ENCODE results near the gene ABCD3. TPM values are rescaled to one million over a fixed set of nuclear protein-coding genes. Genes with fewer than 3 reads are reported as not detected.
A peak's percentile ranks its signal among the peaks of the same experiment; 100 is the strongest.

Gene ABCD3
- total and polyA plus RNA-seq, 2 of the 8 experiments (the other 6 are each of a cell fraction or from before 2014, with no cell fraction given): 6.6 to 29.4 TPM

- Histone ChIP-seq H2BK12ac (ENCODE audit: low read depth, low read length) (no peak overlapping the region), H3K9ac (replicated peaks in 1 of 4; ENCODE audit: extremely low read depth in 1 of 4, low read depth in 3 of 4, low read length in 3 of 4) (no peak overlapping the region; a peak in 1 of 7 replicates), H3K27me3 (replicated peaks in 1 of 4; ENCODE audit: control insufficient read depth in 3 of 4, extremely low read depth in 1 of 4, insufficient read depth in 3 of 4, low read length in 3 of 4) (peaks cover 0 to 3% (median 0%) of the 10 kb centered on the region in 4 experiments; a peak in 2 of 7 replicates), H3K18ac (ENCODE audit: extremely low read depth, low read length) (no peak overlapping the region), H3K4ac (replicated peaks; ENCODE audit: insufficient read length, low read depth, low read length) (no peak overlapping the region), H3K9me3 (ENCODE audit: insufficient read depth in 2 of 2, low read depth in 1 of 2, low read length in 1 of 2) (no peaks in the 10 kb centered on the region), H3K79me1 (ENCODE audit: low read depth, low read length) (0 out of 2 replicates have a peak, but pooled peaks cover 3% of the 10 kb centered on the region), H3K23me2 (ENCODE audit: low read depth, low read length) (peaks cover 15% of the 10 kb centered on the region), H3K79me2 (ENCODE audit: control insufficient read depth in 1 of 2, insufficient read depth in 2 of 2, low read length in 2 of 2) (peaks cover 0 to 31% of the 10 kb centered on the region in 2 experiments; a peak in 3 of 4 replicates), H3K27ac (ENCODE audit: low read depth, low read length) (no peak overlapping the region), H3K14ac (ENCODE audit: insufficient read length) (no peak overlapping the region), H4K20me1 (replicated peaks in 1 of 2; ENCODE audit: control insufficient read depth in 1 of 2, insufficient read depth in 2 of 2, low read length in 2 of 2) (peaks cover 0 to 3% of the 10 kb centered on the region in 2 experiments), H3K36me3 (ENCODE audit: control insufficient read depth in 2 of 4, insufficient read depth in 4 of 4, low read length in 3 of 4) (no peaks in the 10 kb centered on the region), H2BK120ac (replicated peaks; ENCODE audit: low read depth, low read length) (no peak overlapping the region), H2AFZ (ENCODE audit: low read length) (peak overlapping the region; percentile 91; the same call in 1 of the 2 replicates), H2BK5ac (ENCODE audit: low read depth, low read length) (no peak overlapping the region), H4K5ac (ENCODE audit: insufficient read length, low read depth, low read length) (no peak overlapping the region), H3K4me1 (replicated peaks in 1 of 4; ENCODE audit: control insufficient read depth in 3 of 4, insufficient read depth in 4 of 4, low read length in 3 of 4) (peaks cover 0 to 4% (median 0%) of the 10 kb centered on the region in 4 experiments; a peak in 4 of 7 replicates), H4K91ac (replicated peaks; ENCODE audit: insufficient read length, low read length) (no peak overlapping the region), H3K4me2 (ENCODE audit: insufficient read depth in 1 of 2, low read depth in 2 of 2, low read length in 2 of 2) (peak overlapping the region; percentile 91 to 99), H2BK15ac (ENCODE audit: low read length) (no peak overlapping the region), H2AK5ac (ENCODE audit: low read depth, low read length) (no peak overlapping the region), H3K4me3 (ENCODE audit: extremely low read depth in 1 of 4, insufficient read depth in 2 of 4, low read depth in 3 of 4, low read length in 4 of 4) (peak overlapping the region; percentile 75 to 94 (median 90)), H3K23ac (ENCODE audit: insufficient read length) (no peak overlapping the region), H2BK20ac (ENCODE audit: low read length) (no peak overlapping the region), H3K56ac (replicated peaks; ENCODE audit: insufficient read length, low read depth, low read length) (no peak overlapping the region), H4K8ac (ENCODE audit: extremely low read depth, insufficient read depth, low read length) (no peak overlapping the region)
- WGBS, 2 experiments (ENCODE audit: extremely low coverage in 1 of 2, insufficient coverage in 1 of 2, insufficient read length in 1 of 2, insufficient replicate concordance in 2 of 2, low coverage in 1 of 2, low lambda C conversion rate in 2 of 2, missing lambda C conversion rate in 1 of 2): 66% methylated on average over 15 of the region's 15 CpGs; no CpG with 5 or more reads in 1 of the 2 experiments
- CTCF ChIA-PET (ENCODE audit: partially characterized antibody): interaction anchor here (0.5 to 2.9 kb wide), 4 partner anchors 21 to 179 kb away, joined by 3 to 10 read pairs (median 4); partner anchors contain the start of gene ARHGAP29
- FAIRE-seq (no peak), DNase-seq (ENCODE audit: low read depth in 1 of 2, low spot score in 2 of 2) (no peak)
- POLR2A ChIA-PET (ENCODE audit: partially characterized antibody): interaction anchor here (0.9 to 1.2 kb wide), 2 partner anchors 8 to 9 kb away, joined by 3 read pairs; no protein-coding TSS in a partner anchor
- TF ChIP-seq HDAC6 (IDR thresholded peaks at IDR 0.05; ENCODE audit: low read depth, low read length) (no peak), GTF2F1 (IDR thresholded peaks at IDR 0.05; ENCODE audit: borderline replicate concordance, low read depth, low read length) (no peak), TAF1 (IDR thresholded peaks at IDR 0.05; ENCODE audit: low read depth, low read length) (no peak), KDM1A (IDR thresholded peaks at IDR 0.05; ENCODE audit: borderline replicate concordance, low read length) (no peak), SUZ12 (IDR thresholded peaks at IDR 0.05; ENCODE audit: low read length) (no peak), POLR2A (IDR thresholded peaks at IDR 0.05; ENCODE audit: control extremely low read depth in 1 of 2, low read depth in 2 of 2, low read length in 2 of 2) (no peak), POLR2AphosphoS5 (IDR thresholded peaks at IDR 0.05; ENCODE audit: low read depth, low read length) (no peak), PHF8 (conservative IDR thresholded peaks at IDR 0.05; ENCODE audit: low read depth, low read length) (no peak), RNF2 (IDR thresholded peaks at IDR 0.05; ENCODE audit: borderline replicate concordance, low read depth, low read length, missing control alignments, poor library complexity, severe bottlenecking) (no peak)
- TF ChIP-seq, protein P1, sequence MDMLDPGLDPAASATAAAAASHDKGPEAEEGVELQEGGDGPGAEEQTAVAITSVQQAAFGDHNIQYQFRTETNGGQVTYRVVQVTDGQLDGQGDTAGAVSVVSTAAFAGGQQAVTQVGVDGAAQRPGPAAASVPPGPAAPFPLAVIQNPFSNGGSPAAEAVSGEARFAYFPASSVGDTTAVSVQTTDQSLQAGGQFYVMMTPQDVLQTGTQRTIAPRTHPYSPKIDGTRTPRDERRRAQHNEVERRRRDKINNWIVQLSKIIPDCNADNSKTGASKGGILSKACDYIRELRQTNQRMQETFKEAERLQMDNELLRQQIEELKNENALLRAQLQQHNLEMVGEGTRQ (IDR thresholded peaks at IDR 0.05; ENCODE audit: low read length): no peak
Measured at GRCh38 chr1:94416901-94417727, 1.1 kb upstream of the ABCD3 start.
